Tibial nerve (tissue), 4 donors: Measurements from ENCODE around the gene LRFN4.

ENCODE experiments used
- CTCF ChIP-seq, 5 experiments: fragments of 200-600 bp in 3 of 5; fragments of 450-650 bp in 2 of 5; sonication (generic) in 3 of 5; IDR thresholded peaks; one replicate each; pipeline ENCODE4 v1.5.1; 2016 to 2019; ENCODE audit warnings: antibody characterized with exemption in 5 of 5, mild to moderate bottlenecking in 3 of 5, moderate library complexity in 2 of 5
- EP300 ChIP-seq, 2 donors: sonication (generic); formaldehyde crosslinking; IDR thresholded peaks; one replicate each; pipeline ENCODE4 v1.6.1; 2017; ENCODE audit warnings: antibody characterized with exemption in 2 of 2, mild to moderate bottlenecking in 1 of 2
- POLR2A ChIP-seq, 2 donors: fragments of 450-650 bp; IDR thresholded peaks; one replicate each; pipeline ENCODE4 v1.6.1; 2017; ENCODE audit warnings: antibody characterized with exemption in 2 of 2, mild to moderate bottlenecking in 2 of 2, moderate library complexity in 2 of 2

- TF ChIP-seq POLR2A (IDR thresholded peaks at IDR 0.05) (no peak), CTCF (IDR thresholded peaks at IDR 0.05) (no peak), EP300 (IDR thresholded peaks at IDR 0.05) (no peak)
Observed at GRCh38 chr11:66835768-66836405, 21.0 kb upstream of the LRFN4 start.
